EL (cell line): ENCODE measurements around the gene KLHL30.

ENCODE experiments used
- DNase-seq: peaks from one replicate; pipeline ENCODE4 v3.0.0-alpha.2; 2016

KLHL30 gene

DNA sequence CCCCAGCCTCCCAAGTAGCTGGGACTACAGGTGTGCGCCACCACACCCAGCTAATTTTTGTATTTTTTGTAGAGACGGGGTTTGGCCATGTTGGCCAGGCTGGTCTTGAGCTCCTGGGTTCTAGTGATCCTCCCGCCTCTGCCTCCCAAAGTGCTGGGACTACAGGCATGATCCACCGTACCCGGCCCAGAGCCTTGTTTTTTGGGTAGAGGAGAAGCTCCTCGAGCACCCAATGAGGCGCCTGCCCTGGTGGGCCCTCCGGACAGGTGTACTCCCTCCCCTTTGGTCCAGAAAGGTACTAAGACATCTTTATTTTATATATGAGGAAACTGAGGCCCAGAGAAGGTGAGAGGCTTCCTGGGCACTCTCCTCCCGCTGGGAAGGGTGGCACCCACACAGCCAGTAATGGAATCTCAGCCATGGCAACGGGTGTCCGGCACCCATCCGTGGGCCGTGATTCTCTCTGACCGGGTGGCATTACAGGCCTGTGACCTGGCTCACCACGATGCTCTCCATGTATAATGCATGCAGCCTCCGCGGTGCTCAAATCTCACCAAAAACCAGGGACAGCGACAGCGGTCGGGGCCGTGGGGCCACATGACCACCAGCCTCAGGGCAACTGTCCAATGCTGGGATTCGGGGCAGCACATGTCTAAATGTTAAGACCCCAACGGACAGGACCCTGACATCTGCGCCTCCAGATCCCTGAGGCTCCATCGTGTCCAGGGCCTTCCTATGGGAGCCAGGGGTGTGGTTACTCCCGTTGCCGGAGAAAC is 16.8 kb upstream of the KLHL30 start:
- no peak for DNase-seq

GRCh38 chr2:238122287-238123217 is 15.9 kb upstream of the KLHL30 start:
- no peak for DNase-seq

DNA sequence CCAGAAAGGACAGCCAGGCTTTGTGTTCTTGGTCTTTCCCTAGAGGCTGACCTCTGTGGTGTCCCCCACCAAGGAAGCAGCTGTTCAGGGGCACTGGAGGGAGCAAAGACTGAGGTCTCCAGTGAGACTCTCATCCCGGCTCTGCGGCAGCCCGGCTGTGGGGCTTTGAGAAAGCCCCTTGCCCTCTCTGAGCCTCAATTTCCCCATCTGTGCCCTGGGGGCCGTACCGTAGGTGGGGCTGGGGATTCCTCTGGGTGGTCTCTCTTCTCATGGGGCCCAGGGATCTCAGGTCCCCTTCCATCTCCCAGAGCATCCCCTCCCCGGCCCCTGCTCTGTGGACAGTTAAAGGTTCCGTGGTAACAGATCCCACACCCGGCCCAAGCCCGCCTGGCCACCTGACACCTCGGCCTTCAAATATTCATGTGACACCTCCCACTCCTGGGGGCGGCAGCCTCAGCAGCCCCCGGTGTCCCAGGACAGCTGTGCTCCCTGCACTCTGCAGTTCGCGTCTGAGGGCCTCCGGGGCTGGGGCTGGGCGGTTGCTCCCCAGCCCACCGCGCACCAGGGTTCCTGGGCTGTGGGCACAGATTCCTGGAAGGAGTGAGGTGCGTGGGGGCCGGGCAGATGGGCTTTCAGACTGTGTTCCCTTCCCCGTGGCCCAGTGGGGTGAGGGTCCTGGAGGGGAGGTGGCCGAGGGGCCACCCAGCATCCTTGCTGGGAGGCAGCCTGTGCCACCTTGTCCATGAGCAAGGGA is 15.1 kb upstream of the KLHL30 start:
- DNase-seq: no peak

GRCh38 chr2:238123991-238124470 is 14.4 kb upstream of the KLHL30 start:
- DNase-seq: no peak

DNA sequence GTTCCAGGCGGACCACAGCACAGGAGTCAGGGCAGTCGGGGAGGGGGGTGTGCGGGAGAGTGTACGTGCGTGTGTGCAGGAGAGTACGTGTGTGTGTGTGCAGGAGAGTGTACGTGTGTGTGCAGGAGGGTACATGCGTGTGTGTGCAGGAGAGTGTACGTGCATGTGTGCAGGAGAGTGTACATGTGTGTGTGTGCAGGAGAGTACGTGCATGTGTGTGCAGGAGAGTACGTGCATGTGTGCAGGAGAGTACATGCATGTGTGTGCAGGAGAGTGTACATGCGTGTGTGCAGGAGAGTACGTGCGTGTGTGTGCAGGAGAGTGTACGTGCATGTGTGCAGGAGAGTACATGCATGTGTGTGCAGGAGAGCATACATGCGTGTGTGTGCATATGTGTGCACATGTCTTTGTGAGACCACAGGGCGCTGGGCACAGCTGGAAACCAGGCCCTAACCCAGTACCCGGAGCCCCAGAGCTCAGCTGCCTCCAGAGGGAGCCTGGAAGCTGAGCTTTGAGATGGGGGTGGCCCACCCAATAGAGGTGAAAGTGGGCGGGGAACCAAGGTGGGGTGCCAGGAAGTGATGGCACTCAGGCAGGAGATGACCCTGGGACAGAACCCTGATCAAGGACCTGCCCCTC is 13.9 kb upstream of the KLHL30 start:
- no peak for DNase-seq

- DNase-seq: no peak
These were observed 13.2 kb upstream of the KLHL30 start for GRCh38 chr2:238125127-238125885.

DNA sequence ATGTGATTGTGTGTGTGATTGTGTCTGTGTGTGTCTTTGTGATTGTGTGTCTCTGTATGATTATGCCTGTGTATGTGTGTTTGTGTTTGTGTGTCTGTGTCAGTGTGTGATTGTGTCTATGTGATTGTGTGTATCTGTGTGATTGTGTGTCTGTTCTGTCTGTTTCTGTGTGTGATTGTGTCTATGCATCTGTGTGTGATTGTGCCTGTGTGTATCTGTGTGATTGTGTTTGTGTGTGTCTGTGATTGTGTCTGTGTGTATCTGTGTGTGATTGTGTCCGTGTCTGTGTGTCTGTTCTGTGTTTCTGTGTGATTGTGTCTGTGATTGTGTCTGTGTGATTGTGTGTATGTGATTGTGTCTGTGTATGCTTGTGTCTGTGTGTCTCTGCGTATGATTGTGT is 12.1 kb upstream of the KLHL30 start:
- no peak for DNase-seq

DNA sequence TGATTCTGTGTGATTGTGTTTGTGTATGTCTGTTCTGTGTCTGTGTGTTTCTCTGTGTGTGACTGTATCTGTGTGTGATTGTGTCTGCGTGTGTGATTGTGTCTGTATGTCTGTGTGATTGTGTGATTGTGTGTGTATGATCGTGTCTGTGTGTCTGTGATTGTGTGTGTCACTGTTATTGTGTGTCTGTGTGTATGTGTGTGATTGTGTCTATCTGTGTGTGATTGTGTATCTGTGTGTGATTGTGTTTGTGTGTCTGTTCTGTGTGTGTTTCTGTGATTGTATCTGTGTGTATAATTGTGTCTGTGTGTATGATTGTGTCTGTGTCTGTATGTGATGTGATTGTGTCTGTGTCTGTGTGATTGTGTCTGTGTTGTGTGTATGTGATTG is 11.7 kb upstream of the KLHL30 start:
- DNase-seq: no peak

- peak; percentile 75 for DNase-seq
These were observed 11.1 kb upstream of the KLHL30 start for GRCh38 chr2:238127165-238128060.

GRCh38 chr2:238128061-238128440 is 10.4 kb upstream of the KLHL30 start:
- no peak for DNase-seq

- DNase-seq: no peak
These were observed 9.9 kb upstream of the KLHL30 start for GRCh38 chr2:238128534-238129001.

DNA sequence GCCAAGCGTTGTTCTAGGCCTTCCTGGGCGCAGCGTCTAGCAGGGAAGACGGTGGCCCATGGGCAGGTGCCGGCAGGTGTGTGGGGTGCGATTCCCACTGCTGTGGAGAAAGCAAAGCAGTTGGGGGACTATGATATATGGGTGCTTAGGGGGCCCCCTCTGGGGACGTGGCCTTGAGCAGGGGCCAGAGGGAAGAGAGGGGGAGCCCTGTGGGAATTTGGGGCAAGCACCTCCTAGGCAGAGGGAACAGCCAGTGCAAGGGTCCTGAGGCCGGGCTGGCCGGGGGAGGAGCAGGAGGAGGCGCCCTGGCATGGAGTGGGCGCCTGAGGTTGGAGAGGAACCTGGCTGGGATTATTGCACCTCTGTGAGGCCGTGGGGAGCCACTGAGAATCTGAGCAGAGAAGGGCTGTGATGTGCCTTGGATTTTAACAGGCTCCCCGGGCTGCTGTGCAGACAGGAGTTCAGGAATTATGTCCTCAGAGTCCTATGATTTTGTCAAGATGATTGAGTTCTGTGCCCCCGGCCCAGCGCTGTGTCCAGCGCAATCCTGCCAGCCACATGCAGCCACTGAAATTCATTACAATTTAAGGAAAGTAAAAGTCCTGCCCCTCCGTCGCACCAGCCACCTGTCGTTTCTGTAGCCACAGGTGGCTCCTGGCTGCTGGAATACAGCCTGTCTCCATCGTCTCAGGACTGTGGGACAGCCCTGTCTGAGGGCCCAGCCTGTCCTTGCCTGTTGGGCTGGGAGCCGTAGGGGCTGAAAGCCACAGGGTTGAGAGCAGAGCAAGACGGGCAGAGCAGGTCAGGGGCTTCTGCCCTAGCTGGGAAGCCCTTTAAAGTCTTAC is 9.1 kb upstream of the KLHL30 start:
- no peak for DNase-seq

GRCh38 chr2:238130111-238130695 is 8.3 kb upstream of the KLHL30 start:
- no peak for DNase-seq

- no peak for DNase-seq
These were observed 7.5 kb upstream of the KLHL30 start for GRCh38 chr2:238130696-238131628.

DNA sequence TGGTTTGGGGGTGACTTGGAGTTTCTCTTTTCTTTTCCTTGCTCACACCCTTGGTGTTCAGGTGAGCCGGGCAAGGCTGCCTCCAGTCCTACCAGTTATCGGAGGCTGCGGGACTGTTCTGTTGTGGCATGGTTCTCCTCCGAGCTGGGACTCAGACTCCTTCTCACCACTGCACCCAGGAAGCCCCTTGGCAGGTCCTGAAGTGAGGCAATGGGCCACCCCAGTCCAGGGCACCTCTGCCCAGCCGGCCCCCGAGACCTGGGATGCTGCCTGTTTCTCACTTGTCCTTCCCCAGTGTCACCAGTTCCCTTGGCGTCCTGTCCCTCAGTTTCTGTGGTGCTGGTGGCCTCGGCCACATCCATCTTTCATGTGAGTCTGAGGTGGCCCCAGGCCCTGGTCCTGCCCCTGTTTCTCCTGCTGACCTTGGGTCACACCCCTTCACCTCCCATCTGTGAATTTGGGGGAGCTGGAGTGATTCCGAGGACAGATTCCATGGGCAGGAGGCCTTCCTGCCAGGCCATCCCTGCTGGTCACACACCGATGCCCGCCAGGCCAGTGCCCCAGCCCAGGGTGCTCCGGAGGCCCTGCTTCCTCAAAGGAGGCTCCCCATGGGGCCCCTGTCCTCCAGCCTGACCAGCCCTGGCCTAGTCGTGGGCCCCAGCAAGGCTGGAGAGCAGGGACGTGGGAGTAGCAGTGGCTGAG is 6.6 kb upstream of the KLHL30 start:
- no peak for DNase-seq

DNA sequence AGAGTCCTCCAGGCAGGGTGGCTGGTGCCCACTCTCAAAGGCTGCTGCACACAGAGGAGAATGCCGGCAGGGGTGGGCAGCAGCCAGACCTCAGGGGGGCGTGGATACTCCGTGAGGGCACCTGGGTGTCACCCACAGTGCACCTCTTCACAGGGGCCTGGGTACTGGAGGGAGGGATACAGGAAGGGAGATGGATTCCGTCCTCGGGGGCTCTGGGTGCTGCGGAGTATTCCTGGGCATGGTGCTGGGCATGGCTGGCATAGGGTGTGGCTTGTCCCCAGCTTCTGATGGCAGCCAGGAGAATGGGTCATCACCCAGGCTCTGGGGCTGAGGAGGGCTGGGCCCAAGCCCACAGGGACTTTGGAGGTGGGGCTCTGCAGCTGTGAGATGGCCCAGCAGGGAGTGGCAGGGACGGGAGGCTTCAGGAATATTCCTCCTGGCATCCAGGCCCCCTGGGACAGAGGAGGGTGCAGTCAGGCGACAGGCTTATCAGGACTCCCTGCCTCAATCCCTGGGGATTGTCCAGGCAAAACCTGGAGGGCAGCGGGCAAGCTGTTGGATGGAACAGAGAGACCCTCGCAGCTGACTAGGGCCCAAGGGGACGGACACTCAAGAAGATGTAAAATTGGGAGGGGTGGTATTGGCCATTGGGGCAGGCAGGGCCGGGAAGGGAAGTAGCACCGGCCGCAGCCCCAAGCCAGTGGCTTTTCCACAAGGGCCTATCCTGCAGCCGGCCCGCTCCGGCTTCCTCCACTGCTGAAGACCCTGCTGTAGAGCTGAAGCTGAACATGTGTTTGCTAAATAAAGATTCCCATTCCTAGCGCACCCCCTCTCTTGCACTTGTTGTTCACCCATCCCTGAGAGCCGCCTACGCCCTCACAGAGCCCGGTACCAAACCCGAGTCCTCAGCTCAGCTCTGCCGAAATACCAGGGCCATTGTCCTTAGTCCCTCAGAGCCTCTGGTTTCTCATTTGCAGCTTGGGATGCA is 5.7 kb upstream of the KLHL30 start:
- DNase-seq: no peak
